NAMALWA (cell line): ENCODE data around the gene SLC22A23.

Experiments
- DNase-seq: peaks from one replicate; pipeline ENCODE4 v3.0.0-alpha.2; 2015; ENCODE audit warnings: low spot score

The SLC22A23 gene

GRCh38 chr6:3421143-3421542, 35.7 kb downstream of the SLC22A23 start:
- DNase-seq, result no peak

DNA sequence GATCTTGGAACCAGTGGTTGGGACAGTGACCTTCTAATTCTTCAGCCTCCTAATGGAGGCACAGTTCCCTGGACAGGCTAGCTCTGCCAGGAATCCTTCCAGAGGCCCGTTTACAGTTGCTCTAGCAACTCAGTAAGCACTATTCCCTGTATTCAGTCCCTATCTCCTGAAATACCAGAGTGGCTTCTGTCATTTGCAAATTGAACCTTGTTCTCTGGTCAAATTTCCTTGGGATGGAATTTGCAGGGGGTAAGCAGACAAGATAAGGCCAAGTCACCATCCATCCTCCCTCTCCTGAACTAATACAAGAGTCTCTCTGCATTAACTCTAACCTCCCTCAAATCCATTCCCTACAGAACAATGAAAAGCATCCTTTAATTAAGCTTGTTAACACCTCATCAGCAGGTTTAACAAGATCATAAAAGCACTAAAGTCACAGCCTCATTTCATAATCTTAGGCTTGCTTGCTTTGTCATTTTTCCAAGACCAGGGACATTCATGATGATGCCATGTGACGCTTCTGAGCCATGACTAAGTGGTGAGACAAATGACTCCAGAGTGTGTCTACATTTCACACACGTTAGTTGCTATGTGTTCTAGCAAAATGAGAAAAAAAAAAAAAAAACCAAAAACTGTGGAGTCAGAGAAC, 37.1 kb downstream of the SLC22A23 start:
- no peak for DNase-seq

- DNase-seq, result no peak
Observed at GRCh38 chr6:3418496-3419060, 38.3 kb downstream of the SLC22A23 start.

DNA sequence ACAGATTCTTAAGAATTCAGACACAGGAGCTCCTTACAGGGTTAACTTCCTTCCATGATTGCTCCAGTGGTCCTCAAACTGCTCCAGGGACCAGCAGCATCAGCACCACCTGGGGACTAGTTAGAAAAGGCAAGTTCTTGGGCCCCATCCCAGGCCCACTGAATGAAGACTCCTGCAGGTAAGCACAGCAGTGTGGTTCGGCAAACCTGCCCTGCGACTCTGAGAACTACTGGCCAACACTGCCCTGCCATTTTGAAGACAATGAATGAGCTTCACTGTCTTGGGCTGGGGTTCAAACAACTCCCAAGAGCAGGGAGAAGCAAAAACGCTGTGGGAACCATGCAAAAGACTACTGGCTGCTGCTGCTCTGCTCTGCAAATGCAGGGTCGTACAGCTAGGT, 39.4 kb downstream of the SLC22A23 start:
- no peak for DNase-seq

DNA sequence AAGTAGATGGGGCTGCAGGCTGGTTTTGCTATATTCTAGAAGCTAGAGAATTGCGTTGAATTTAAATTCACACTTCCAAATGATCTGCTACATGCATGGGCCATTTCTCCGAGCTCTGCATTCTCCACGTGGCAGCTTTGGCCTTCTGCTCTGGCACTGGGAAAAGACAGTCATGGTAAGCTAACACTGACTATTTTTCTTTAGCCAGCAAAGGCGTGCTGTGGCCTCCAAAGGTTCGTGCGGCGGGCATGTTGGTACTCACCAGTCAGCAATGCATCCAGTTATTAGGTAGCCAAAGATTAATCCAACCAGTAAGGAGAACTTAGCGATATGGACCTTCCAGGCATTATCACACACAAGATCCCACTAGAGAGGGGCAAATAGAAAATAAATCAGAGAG, 41.4 kb downstream of the SLC22A23 start:
- DNase-seq, result no peak

- DNase-seq, result no peak
Observed at GRCh38 chr6:3415082-3415453, 41.8 kb downstream of the SLC22A23 start.

GRCh38 chr6:3414327-3415081, 42.3 kb downstream of the SLC22A23 start:
- no peak for DNase-seq

GRCh38 chr6:3413592-3413991, 43.3 kb downstream of the SLC22A23 start:
- no peak for DNase-seq

- no peak for DNase-seq
Observed at GRCh38 chr6:3412779-3413500, 43.9 kb downstream of the SLC22A23 start.

DNA sequence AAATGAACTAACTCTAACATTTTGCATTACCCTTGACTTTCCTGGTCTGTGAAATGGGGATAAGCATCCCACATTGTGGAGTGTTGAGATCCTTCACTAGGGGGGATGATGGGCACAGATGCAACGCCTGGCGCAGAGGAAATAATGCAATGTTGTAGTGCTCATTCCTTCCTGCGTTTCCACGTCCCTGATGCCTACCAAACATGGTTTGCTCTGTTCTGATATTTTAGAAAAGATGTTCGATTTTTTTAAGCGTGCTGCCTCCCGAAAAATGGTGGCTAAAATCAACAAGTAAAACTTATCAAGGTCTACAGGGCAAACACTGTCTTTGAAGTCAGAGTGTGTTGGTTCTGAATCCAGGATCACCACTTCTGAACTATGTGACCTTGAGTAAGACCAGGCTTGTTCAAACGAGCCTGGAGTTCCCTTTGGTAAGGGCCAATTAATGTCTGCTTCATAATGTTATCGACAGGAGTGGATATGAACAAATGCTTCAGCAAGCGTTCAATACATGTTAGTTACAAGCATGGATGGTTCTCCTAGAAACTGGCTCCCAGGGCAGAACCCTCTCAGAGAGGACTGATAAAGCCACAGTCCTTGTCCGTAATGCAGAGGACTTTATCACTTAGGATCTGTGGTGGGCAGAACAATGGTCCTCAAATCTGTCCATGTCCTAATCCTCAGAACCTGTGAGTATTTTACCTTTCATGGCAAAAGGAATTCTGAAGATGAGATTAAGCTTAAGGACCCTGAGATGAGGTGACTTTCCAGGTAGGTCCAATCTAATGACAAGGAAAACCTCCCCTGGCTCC, 44.7 kb downstream of the SLC22A23 start:
- DNase-seq, result no peak

- DNase-seq, result peak; percentile 72
Observed at GRCh38 chr6:3410385-3411360, 46.2 kb downstream of the SLC22A23 start.

GRCh38 chr6:3409699-3410384, 47.0 kb downstream of the SLC22A23 start:
- no peak for DNase-seq

DNA sequence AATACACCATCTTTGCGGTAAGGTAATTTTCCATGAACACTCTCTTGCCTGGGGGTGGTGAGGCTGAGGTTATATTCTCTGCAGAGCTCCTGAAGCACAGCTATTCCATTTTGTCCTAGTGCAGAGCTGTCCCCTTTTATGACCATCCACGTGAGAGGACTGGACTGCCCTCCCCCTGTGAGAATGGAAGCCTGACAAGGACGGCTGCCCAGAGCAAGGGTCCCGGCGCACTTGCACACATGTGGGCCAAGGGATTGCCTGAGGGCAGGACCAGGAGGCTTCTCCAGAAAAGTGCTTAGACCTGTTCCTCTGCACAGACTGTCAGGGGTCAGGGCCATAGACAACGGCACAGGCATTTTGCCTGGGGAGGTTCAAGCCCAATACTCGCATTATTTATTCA, 48.2 kb downstream of the SLC22A23 start:
- DNase-seq, result no peak

- peak; percentile 6 for DNase-seq
Observed at GRCh38 chr6:3407840-3408239, 49.0 kb downstream of the SLC22A23 start.

DNA sequence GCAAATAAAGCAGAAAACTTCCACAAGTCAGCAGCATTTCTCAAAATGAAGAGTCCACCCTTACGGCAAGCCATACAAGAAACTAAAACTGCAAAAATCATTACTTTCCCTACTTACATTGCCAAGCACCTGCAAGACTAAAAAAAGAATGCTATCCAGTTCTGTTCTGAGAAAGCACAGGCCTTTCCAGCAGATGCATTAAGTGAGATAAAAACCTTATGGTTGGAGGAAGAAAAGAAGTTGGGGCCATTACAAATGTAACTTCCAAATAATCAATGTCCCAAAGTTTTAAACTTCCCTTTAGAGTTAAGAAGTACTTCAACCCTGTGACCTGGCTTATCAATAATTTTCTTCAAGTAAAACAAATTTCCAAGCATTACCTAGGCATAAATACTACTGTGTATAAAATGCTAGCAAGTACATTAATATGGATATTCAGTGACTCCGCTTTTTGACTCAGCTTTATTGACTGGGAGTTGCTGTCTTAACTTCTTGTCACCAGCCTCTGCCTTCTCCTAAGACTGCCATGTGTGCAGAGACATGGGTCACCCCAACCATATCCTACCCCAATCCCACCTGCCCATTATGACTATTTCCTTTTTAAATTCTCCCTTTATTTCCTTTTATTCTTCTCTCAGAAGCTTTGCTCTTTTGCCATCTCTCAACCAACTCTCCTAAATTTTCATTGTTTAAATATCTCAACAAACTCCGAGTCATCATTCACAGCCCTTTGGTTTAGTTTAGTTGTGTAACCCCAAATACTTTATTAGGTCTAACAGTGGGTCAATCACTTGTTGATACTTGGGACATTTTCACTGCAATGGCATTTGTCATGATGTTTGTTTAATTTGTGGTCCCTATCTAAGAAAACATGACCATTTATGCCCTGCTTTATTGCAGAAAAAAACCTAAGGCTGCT, 49.7 kb downstream of the SLC22A23 start:
- DNase-seq, result no peak

DNA sequence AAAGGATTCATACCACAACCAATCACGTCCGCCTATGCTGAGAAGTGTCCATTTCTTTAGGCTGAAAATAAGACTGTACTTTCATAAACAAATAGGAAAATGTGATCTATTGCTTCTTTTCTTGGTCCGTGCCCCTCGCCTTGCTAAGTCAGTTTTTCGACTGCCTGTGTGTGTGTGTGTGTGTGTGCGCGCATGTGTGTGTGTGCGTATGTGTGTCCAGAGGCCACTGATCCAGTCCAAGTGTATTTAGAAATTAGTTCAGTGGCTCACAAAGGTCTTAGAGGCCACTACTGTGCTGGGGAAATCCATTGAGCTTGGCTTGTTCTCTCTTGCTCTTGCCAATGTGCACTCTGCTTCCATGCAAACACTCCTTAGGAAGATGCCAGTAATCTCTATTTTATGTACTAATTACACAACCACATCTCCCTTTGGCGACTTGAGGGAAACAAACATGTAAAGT, 50.5 kb downstream of the SLC22A23 start:
- DNase-seq, result no peak

GRCh38 chr6:3405679-3406078, 51.2 kb downstream of the SLC22A23 start:
- DNase-seq, result no peak

GRCh38 chr6:3405182-3405518, 51.7 kb downstream of the SLC22A23 start:
- no peak for DNase-seq
